Liver (tissue), 3 donors: Measurements from ENCODE around the gene CCT2.

Experiments
- ATF3 ChIP-seq: IDR thresholded peaks from 2 replicates; pipeline ENCODE4 v1.6.1; 2016; ENCODE audit warnings: antibody characterized with exemption
- CTCF ChIP-seq: fragments of 150-350 bp; IDR thresholded peaks from 2 replicates; pipeline ENCODE4 v1.5.1; 2017; ENCODE audit warnings: improper control_type of control experiment, low read depth, low read length; ENCODE audit not compliant: missing input control
- FOXA1 ChIP-seq: IDR thresholded peaks from 2 replicates; pipeline ENCODE4 v1.6.1; 2016; ENCODE audit warnings: antibody characterized with exemption
- JUND ChIP-seq, 2 donors: IDR thresholded peaks; 2 replicates each; pipeline ENCODE4 v1.6.1; 2016; ENCODE audit warnings: antibody characterized with exemption in 2 of 2
- RAD21 ChIP-seq, 2 donors: IDR thresholded peaks; 2 replicates each; pipeline ENCODE4 v1.6.1; 2016; ENCODE audit warnings: antibody characterized with exemption in 2 of 2, mild to moderate bottlenecking in 2 of 2
- YY1 ChIP-seq: IDR thresholded peaks from 2 replicates; pipeline ENCODE4 v1.6.1; 2016; ENCODE audit warnings: antibody characterized with exemption, mild to moderate bottlenecking
- ZBTB33 ChIP-seq: IDR thresholded peaks from 2 replicates; pipeline ENCODE4 v1.6.1; 2016; ENCODE audit warnings: antibody characterized with exemption
- donor health status: healthy.
- donor health status: healthy.

- TF ChIP-seq CTCF (no peak), RAD21 (IDR thresholded peaks at IDR 0.05) (no peak), ZBTB33 (no peak), FOXA1 (no peak), YY1 (no peak), JUND (IDR thresholded peaks at IDR 0.05) (no peak), ATF3 (no peak)
Measured at GRCh38 chr12:69555461-69555860, 29.8 kb upstream of the CCT2 start.
